Natural killer cell (primary cell): ENCODE data around the gene C1orf21. TPM values are rescaled to one million over a fixed set of nuclear protein-coding genes. Genes with fewer than 3 reads are reported as not detected.

Experiments
- ATAC-seq, 3 donors: fragments of 150-1000 bp in 2 of 3; fragments of 200-7000 bp in 1 of 3; cut with Tn5 transposase; 1 replicate in 1 of 3; 2 replicates in 2 of 3; pipeline ENCODE4 v1.10.0; 2021; ENCODE audit warnings: mild to moderate bottlenecking in 2 of 3, moderate library complexity in 2 of 3
- DNase-seq, 2 donors: peaks; one replicate each; pipeline versions ENCODE4 v3.0.0 to v3.0.0-alpha.2; 2013 to 2021; ENCODE audit warnings: mixed read lengths in 1 of 2
- H3K27ac ChIP-seq: one replicate; pipeline ENCODE4 v1.5.1; 2013; ENCODE audit warnings: mild to moderate bottlenecking, low read length
- H3K27me3 ChIP-seq: one replicate; pipeline ENCODE4 v1.6.1; 2013; ENCODE audit warnings: low read length; ENCODE audit not compliant: control insufficient read depth, insufficient read depth
- H3K36me3 ChIP-seq: one replicate; pipeline ENCODE4 v1.6.1; 2013; ENCODE audit warnings: low read length; ENCODE audit not compliant: control insufficient read depth, insufficient read depth
- H3K4me1 ChIP-seq: one replicate; pipeline ENCODE4 v1.6.1; 2013; ENCODE audit warnings: low read length; ENCODE audit not compliant: control insufficient read depth, insufficient read depth
- H3K4me3 ChIP-seq: one replicate; pipeline ENCODE4 v1.5.1; 2013; ENCODE audit warnings: low read length
- H3K9me3 ChIP-seq: one replicate; pipeline ENCODE4 v1.6.1; 2013; ENCODE audit warnings: low read length; ENCODE audit not compliant: control insufficient read depth, insufficient read depth
- H3K27ac Mint-ChIP-seq, 2 donors: one replicate each; pipeline ENCODE4 v1.8.0; 2022; ENCODE audit warnings: mild to moderate bottlenecking in 2 of 2, mixed read lengths in 2 of 2, moderate library complexity in 1 of 2
- H3K27me3 Mint-ChIP-seq, 2 donors: one replicate each; pipeline ENCODE4 v1.8.0; 2022; ENCODE audit warnings: low read depth in 2 of 2, mixed read lengths in 2 of 2
- H3K36me3 Mint-ChIP-seq: one replicate; pipeline ENCODE4 v1.8.0; 2022; ENCODE audit warnings: mixed read lengths
- H3K4me1 Mint-ChIP-seq, 2 donors: one replicate each; pipeline ENCODE4 v1.8.0; 2022; ENCODE audit warnings: mixed read lengths in 2 of 2
- H3K4me3 Mint-ChIP-seq: one replicate; pipeline ENCODE4 v1.8.0; 2022; ENCODE audit warnings: mild to moderate bottlenecking, moderate library complexity, mixed read lengths
- H3K9me3 Mint-ChIP-seq, 2 donors: one replicate each; pipeline ENCODE4 v1.8.0; 2022; ENCODE audit warnings: mixed read lengths in 2 of 2
- CTCF ChIP-seq: fragments of 200-600 bp; IDR thresholded peaks from one replicate; pipeline ENCODE4 v1.8.0; 2022; ENCODE audit warnings: antibody characterized with exemption
- WGBS: methylation state at CpG from one replicate; pipeline ENCODE4 v1.1.7; 2013; ENCODE audit warnings: missing lambda C conversion rate; ENCODE audit not compliant: insufficient coverage; 5-methylcytosine and 5-hydroxymethylcytosine counted together
- intact Hi-C: fragments of 100-400 bp; cut with micrococcal nuclease; formaldehyde crosslinking; loops from one replicate; pipeline ENCODE4 v1.14.2; 2022
- total RNA-seq, 4 donors: library from RNA; stranded (reverse); fragments of 120-200 nt in 1 of 4; gene quantifications; one replicate each; pipeline versions ENCODE4 v1.2.3 to v1.2.4, GENCODE V29; 2013 to 2022

C1orf21 gene
- total RNA-seq, 3 donors from 2014 or later (not counting 1 experiment from before 2014, with no cell fraction given), result 84.3 to 111 (median 88.3) TPM

- Mint-ChIP-seq H3K4me1 (no peaks in the 10 kb centered on the region), H3K27ac (no peak overlapping the region), H3K4me3 (no peak overlapping the region), H3K36me3 (no peaks in the 10 kb centered on the region), H3K27me3 (peaks cover 0 to 9% of the 10 kb centered on the region in 2 donors), H3K9me3 (no peaks in the 10 kb centered on the region)
- ATAC-seq (no peak), DNase-seq (no peak)
- Histone ChIP-seq H3K9me3 (no peaks in the 10 kb centered on the region), H3K36me3 (no peaks in the 10 kb centered on the region), H3K4me1 (no peaks in the 10 kb centered on the region), H3K4me3 (no peak overlapping the region), H3K27me3 (no peaks in the 10 kb centered on the region), H3K27ac (no peak overlapping the region)
- TF ChIP-seq CTCF, result no peak
- intact Hi-C loops, result no loop called here
- WGBS, result no CpG with 5 or more reads among the region's 1 CpG
Observed at GRCh38 chr1:184358256-184358655, 28.6 kb upstream of the C1orf21 start.

DNA sequence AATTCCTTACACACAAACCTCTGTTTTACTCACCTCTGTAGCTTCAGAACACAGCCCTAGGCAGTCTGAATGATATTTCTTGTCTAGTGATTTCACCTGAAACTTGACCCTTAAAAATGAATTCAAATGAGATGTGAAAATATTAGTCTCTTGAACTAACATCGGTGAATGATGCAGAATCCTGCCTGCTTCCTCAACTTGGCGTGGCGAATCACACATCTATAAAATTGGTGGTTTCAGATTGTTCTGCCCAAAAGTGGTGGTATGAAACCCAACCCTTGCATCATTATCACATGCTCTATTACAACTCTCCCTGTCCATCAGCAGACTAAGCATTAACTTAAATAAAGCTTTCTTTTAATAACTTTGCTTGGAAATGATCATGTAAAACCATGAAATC is 26.9 kb upstream of the C1orf21 start:
- Histone ChIP-seq H3K36me3 (no peaks in the 10 kb centered on the region), H3K27ac (no peak overlapping the region), H3K4me1 (no peaks in the 10 kb centered on the region), H3K27me3 (no peaks in the 10 kb centered on the region), H3K4me3 (no peak overlapping the region), H3K9me3 (no peaks in the 10 kb centered on the region)
- ATAC-seq, result no peak
- H3K4me1 Mint-ChIP-seq, result no peaks in the 10 kb centered on the region
- no peak overlapping the region for H3K27ac Mint-ChIP-seq
- no peaks in the 10 kb centered on the region for H3K9me3 Mint-ChIP-seq
- intact Hi-C loops, result no loop called here
- DNase-seq, result no peak
- WGBS, result 78% methylated on average over 3 of the region's 3 CpGs
- H3K36me3 Mint-ChIP-seq, result no peaks in the 10 kb centered on the region
- H3K4me3 Mint-ChIP-seq, result no peak overlapping the region
- TF ChIP-seq CTCF, result no peak
- H3K27me3 Mint-ChIP-seq, result peaks cover 0 to 6% of the 10 kb centered on the region in 2 donors

- H3K4me3 Mint-ChIP-seq, result no peak overlapping the region
- no peaks in the 10 kb centered on the region for H3K9me3 ChIP-seq
- H3K27ac Mint-ChIP-seq, result no peak overlapping the region
- DNase-seq (no peak), ATAC-seq (no peak)
- intact Hi-C loops, result no loop called here
- no peaks in the 10 kb centered on the region for H3K4me1 ChIP-seq
- H3K4me3 ChIP-seq, result no peak overlapping the region
- TF ChIP-seq CTCF, result no peak
- no peak overlapping the region for H3K27ac ChIP-seq
- no peaks in the 10 kb centered on the region for H3K4me1 Mint-ChIP-seq
- no peaks in the 10 kb centered on the region for H3K36me3 Mint-ChIP-seq
- H3K27me3 ChIP-seq, result no peaks in the 10 kb centered on the region
- WGBS, result 81% methylated on average over 1 of the region's 1 CpG
- no peaks in the 10 kb centered on the region for H3K9me3 Mint-ChIP-seq
- H3K36me3 ChIP-seq, result no peaks in the 10 kb centered on the region
- H3K27me3 Mint-ChIP-seq, result peaks cover 0 to 9% of the 10 kb centered on the region in 2 donors
Observed at GRCh38 chr1:184362876-184363275, 24.0 kb upstream of the C1orf21 start.

GRCh38 chr1:184365699-184366098 is 21.1 kb upstream of the C1orf21 start:
- H3K36me3 ChIP-seq, result no peaks in the 10 kb centered on the region
- intact Hi-C loops, result no loop called here
- H3K4me1 Mint-ChIP-seq, result no peaks in the 10 kb centered on the region

More at GRCh38 chr1:184365699-184366098, 21.1 kb upstream of the C1orf21 start:
- peaks cover 0 to 11% of the 10 kb centered on the region in 2 donors for H3K27me3 Mint-ChIP-seq
- Histone ChIP-seq H3K4me3 (no peak overlapping the region), H3K27ac (no peak overlapping the region), H3K27me3 (no peaks in the 10 kb centered on the region), H3K9me3 (no peaks in the 10 kb centered on the region), H3K4me1 (no peaks in the 10 kb centered on the region)
- DNase-seq, result no peak
- H3K27ac Mint-ChIP-seq, result no peak overlapping the region
- no peaks in the 10 kb centered on the region for H3K36me3 Mint-ChIP-seq
- no peak for ATAC-seq
- H3K9me3 Mint-ChIP-seq, result no peaks in the 10 kb centered on the region
- 100% methylated on average over 1 of the region's 2 CpGs for WGBS
- H3K4me3 Mint-ChIP-seq, result no peak overlapping the region
- no peak for TF ChIP-seq CTCF
